DND-41 (cell line): ENCODE measurements around the gene SPNS1.
A peak's percentile ranks its signal among the peaks of the same experiment; 100 is the strongest.

Source experiments
- ATAC-seq: fragments of 200-7000 bp; cut with Tn5 transposase; 3 replicates; pipeline ENCODE4 v1.9.1; 2021; ENCODE audit warnings: low read depth; ENCODE audit not compliant: insufficient read depth
- DNase-seq: peaks from one replicate; pipeline ENCODE4 v3.0.0-alpha.2; 2020
- H2AFZ ChIP-seq: 2 replicates; pipeline ENCODE4 v1.6.0; 2012; ENCODE audit warnings: low read depth, low read length
- H3K27ac ChIP-seq: 2 replicates; pipeline ENCODE4 v1.5.1; 2012; ENCODE audit warnings: low read length, inconsistent platforms
- H3K27me3 ChIP-seq: fragments of 200-600 bp; sonication (generic); 2 replicates; pipeline ENCODE4 v1.6.0; 2012; ENCODE audit warnings: low read length, mild to moderate bottlenecking, inconsistent platforms; ENCODE audit not compliant: insufficient read depth, poor library complexity
- H3K36me3 ChIP-seq: 2 replicates; pipeline ENCODE4 v1.5.1; 2012; ENCODE audit warnings: low read length, inconsistent platforms; ENCODE audit not compliant: insufficient read depth
- H3K4me1 ChIP-seq: 2 replicates; pipeline ENCODE4 v1.5.1; 2012; ENCODE audit warnings: mild to moderate bottlenecking, low read length; ENCODE audit not compliant: insufficient read depth
- H3K4me2 ChIP-seq: 2 replicates; pipeline ENCODE4 v1.6.0; 2012; ENCODE audit warnings: mild to moderate bottlenecking, moderate library complexity, low read length, inconsistent platforms; ENCODE audit not compliant: insufficient read depth
- H3K4me3 ChIP-seq, 2 experiments: fragments of 200-600 bp in 1 of 2; shearing (Covaris generic) in 1 of 2; 2 replicates each; pipeline ENCODE4 v1.5.1; 2012 to 2016; ENCODE audit warnings: inconsistent platforms in 2 of 2, low read length in 2 of 2, mild to moderate bottlenecking in 2 of 2, low read depth in 1 of 2, moderate library complexity in 1 of 2
- H3K79me2 ChIP-seq: 2 replicates; pipeline ENCODE4 v1.6.0; 2012; ENCODE audit warnings: low read length, inconsistent platforms; ENCODE audit not compliant: insufficient read depth
- H3K9ac ChIP-seq: 2 replicates; pipeline ENCODE4 v1.6.0; 2012; ENCODE audit warnings: low read depth, mild to moderate bottlenecking, inconsistent platforms, low read length, moderate library complexity
- H3K9me3 ChIP-seq: 2 replicates; pipeline ENCODE4 v1.5.1; 2012; ENCODE audit warnings: low read length, moderate library complexity, mild to moderate bottlenecking, inconsistent platforms; ENCODE audit not compliant: insufficient read depth, severe bottlenecking
- H4K20me1 ChIP-seq: 2 replicates; pipeline ENCODE4 v1.6.0; 2012; ENCODE audit warnings: low read length; ENCODE audit not compliant: insufficient read depth
- EZH2 ChIP-seq: IDR thresholded peaks from 3 replicates; pipeline ENCODE4 v1.6.1; 2012; ENCODE audit warnings: borderline replicate concordance, low read depth, mild to moderate bottlenecking, moderate library complexity, low read length, inconsistent platforms; ENCODE audit not compliant: severe bottlenecking
- TF ChIP-seq, protein P1 (sequence below): IDR thresholded peaks from 2 replicates; pipeline ENCODE4 v1.5.1; 2012; ENCODE audit warnings: borderline replicate concordance, low read length, moderate library complexity, mild to moderate bottlenecking; ENCODE audit not compliant: poor library complexity, severe bottlenecking; ENCODE audit errors: extremely low read depth

The SPNS1 gene

DNA sequence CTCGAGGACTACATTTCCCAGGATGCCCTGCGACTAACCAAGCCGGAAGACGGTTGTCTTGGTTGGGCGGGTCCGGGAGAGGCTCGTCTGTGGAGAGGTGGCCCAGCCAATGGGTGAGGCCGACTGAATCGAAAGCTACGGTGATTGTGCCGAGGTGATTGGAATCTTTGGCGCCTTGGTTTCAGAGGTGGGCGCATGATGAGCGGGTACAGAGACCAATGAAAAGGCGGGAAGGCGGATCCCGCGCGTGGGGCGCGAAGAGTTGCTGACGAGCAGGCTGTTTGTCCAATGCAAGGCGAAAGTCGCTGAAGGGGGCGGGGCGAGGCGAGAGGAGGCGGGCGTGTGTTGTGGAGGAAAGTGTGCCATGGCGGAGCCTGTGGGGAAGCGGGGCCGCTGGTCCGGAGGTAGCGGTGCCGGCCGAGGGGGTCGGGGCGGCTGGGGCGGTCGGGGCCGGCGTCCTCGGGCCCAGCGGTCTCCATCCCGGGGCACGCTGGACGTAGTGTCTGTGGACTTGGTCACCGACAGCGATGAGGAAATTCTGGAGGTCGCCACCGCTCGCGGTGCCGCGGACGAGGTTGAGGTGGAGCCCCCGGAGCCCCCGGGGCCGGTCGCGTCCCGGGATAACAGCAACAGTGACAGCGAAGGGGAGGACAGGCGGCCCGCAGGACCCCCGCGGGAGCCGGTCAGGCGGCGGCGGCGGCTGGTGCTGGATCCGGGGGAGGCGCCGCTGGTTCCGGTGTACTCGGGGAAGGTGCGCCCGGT lies 23.7 kb upstream of the SPNS1 start, which contains the start of gene NFATC2IP:
TSS of gene NFATC2IP (plus strand) at position 290 of the 762 bp plus-strand sequence. CDS start at position 365, 75 bp downstream.
- H2AFZ ChIP-seq = peak within 1 kb of the TSS; percentile 86

DNA sequence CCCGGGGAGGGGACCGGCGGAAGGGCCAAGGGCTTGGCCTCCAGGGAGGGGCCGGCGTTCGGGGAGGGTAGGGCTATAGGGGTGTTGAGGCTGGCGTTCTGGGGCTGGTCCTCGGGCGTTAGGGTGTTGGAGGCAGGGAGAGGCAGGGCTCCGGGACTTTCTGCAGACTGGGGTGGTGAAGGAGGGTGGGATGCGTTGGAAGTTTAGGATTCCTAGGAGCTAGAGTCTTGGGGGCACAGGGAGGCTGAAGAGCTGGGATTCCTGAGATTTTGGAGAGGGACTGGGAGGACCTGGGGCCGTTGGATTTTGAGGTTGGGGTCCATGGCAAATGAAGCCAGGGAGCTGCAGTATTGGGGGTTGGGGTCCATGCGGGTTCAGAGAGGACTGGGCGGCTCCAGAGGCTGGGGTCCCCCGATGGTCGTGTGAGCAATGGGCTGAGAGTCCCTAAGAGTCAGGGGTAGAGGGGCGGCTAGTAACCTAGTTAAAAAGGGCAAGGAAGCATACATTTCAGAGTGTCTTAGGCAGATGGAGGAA lies 23.1 kb upstream of the SPNS1 start:
- ATAC-seq (no peak), DNase-seq (peak; percentile 39)
- peak overlapping the region; percentile 83 for H2AFZ ChIP-seq
- H4K20me1 ChIP-seq = peaks cover 29% of the 10 kb centered on the region; the same call in 1 of the 2 replicates
- H3K4me2 ChIP-seq = peak overlapping the region; percentile 77
- peak overlapping the region; percentile 82 to 93 for H3K4me3 ChIP-seq
- peaks cover 34% of the 10 kb centered on the region for H3K4me1 ChIP-seq
- H3K9me3 ChIP-seq = no peaks in the 10 kb centered on the region
- peak overlapping the region; percentile 94 for H3K9ac ChIP-seq
- H3K79me2 ChIP-seq = peaks cover 53% of the 10 kb centered on the region
- peaks cover 47% of the 10 kb centered on the region for H3K36me3 ChIP-seq
- TF ChIP-seq, protein P1, sequence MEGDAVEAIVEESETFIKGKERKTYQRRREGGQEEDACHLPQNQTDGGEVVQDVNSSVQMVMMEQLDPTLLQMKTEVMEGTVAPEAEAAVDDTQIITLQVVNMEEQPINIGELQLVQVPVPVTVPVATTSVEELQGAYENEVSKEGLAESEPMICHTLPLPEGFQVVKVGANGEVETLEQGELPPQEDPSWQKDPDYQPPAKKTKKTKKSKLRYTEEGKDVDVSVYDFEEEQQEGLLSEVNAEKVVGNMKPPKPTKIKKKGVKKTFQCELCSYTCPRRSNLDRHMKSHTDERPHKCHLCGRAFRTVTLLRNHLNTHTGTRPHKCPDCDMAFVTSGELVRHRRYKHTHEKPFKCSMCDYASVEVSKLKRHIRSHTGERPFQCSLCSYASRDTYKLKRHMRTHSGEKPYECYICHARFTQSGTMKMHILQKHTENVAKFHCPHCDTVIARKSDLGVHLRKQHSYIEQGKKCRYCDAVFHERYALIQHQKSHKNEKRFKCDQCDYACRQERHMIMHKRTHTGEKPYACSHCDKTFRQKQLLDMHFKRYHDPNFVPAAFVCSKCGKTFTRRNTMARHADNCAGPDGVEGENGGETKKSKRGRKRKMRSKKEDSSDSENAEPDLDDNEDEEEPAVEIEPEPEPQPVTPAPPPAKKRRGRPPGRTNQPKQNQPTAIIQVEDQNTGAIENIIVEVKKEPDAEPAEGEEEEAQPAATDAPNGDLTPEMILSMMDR = no peak
- TF ChIP-seq EZH2 = no peak
- no peaks in the 10 kb centered on the region for H3K27me3 ChIP-seq
- peak overlapping the region; percentile 77 for H3K27ac ChIP-seq

More for the DNA sequence above, 23.7 kb upstream of the SPNS1 start, which contains the start of gene NFATC2IP:
- Histone ChIP-seq H3K4me1 (peaks cover 38% of the 10 kb centered on the region), H3K79me2 (peaks cover 50% of the 10 kb centered on the region), H3K9ac (peak within 1 kb of the TSS; percentile 94), H3K9me3 (no peaks in the 10 kb centered on the region), H3K27ac (peak within 1 kb of the TSS; percentile 84), H3K4me3 (peak within 1 kb of the TSS; percentile 82 to 93), H3K27me3 (no peaks in the 10 kb centered on the region), H4K20me1 (peaks cover 25% of the 10 kb centered on the region; the same call in 1 of the 2 replicates), H3K4me2 (peak within 1 kb of the TSS; percentile 77), H3K36me3 (peaks cover 41% of the 10 kb centered on the region)
- DNase-seq (peak; percentile 100), ATAC-seq (peak; percentile 94)
- TF ChIP-seq, protein P1 = no peak

DNA sequence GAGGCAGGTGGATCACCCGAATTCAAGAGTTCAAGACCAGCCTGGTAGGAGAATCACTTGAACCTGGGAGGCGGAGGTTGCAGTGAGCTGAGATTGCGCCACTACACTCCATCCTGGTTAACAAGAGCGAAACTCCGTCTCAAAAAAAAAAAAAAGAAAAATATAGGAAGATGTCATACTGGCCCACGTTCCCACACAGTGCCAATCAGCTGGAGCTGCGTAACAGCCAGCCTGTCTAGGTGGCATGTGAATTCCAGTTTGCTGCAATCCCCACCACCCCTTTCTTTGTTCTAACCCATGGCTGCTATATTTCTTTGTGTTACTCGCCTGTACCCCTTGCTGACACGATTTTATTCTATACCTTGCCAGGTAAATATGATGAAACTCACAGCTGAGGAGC lies 16.4 kb upstream of the SPNS1 start:
- no peak overlapping the region for H3K4me2 ChIP-seq
- ATAC-seq (no peak), DNase-seq (no peak)
- peaks cover 27% of the 10 kb centered on the region; the same call in 1 of the 2 replicates for H4K20me1 ChIP-seq
- TF ChIP-seq EZH2 = no peak
- TF ChIP-seq, protein P1 = no peak
- no peak overlapping the region for H2AFZ ChIP-seq
- H3K4me3 ChIP-seq = no peak overlapping the region
- peaks cover 93% of the 10 kb centered on the region for H3K36me3 ChIP-seq
- no peak overlapping the region for H3K27ac ChIP-seq
- no peak overlapping the region for H3K9ac ChIP-seq
- H3K9me3 ChIP-seq = no peaks in the 10 kb centered on the region
- no peaks in the 10 kb centered on the region for H3K27me3 ChIP-seq
- peaks cover 34% of the 10 kb centered on the region for H3K79me2 ChIP-seq
- peaks cover 9% of the 10 kb centered on the region for H3K4me1 ChIP-seq
